ENCODE measurements around the gene FRAS1.
"Not testable (repeated sequence)": the region's sequence is repeated elsewhere in the genome, so short reads cannot be mapped to it uniquely, and the experiment has no call there.

FRAS1 gene

GRCh38 chr4:78267790-78268189, 210.7 kb downstream of the FRAS1 start:
- no peak for DNase-seq (ENCODE audit: low read depth, low spot score)

- no peak for DNase-seq (ENCODE audit: low read depth, low spot score)
These were observed 211.5 kb downstream of the FRAS1 start for GRCh38 chr4:78268597-78268996.

GRCh38 chr4:78275450-78275849, 218.3 kb downstream of the FRAS1 start:
- DNase-seq (ENCODE audit: low read depth, low spot score): not testable (repeated sequence)

- no peak for DNase-seq (ENCODE audit: low read depth, low spot score)
These were observed 229.2 kb downstream of the FRAS1 start for GRCh38 chr4:78286281-78286680.

- no peak for DNase-seq (ENCODE audit: low read depth, low spot score)
These were observed 231.2 kb downstream of the FRAS1 start for GRCh38 chr4:78288327-78288726.

GRCh38 chr4:78291277-78291676, 234.2 kb downstream of the FRAS1 start:
- no peak for DNase-seq (ENCODE audit: low read depth, low spot score)

- no peak for DNase-seq (ENCODE audit: low read depth, low spot score)
These were observed 235.2 kb downstream of the FRAS1 start for GRCh38 chr4:78292341-78292740.

- DNase-seq (ENCODE audit: low read depth, low spot score): no peak
These were observed 235.7 kb downstream of the FRAS1 start for GRCh38 chr4:78292856-78293255.

GRCh38 chr4:78293348-78293747, 236.2 kb downstream of the FRAS1 start:
- DNase-seq (ENCODE audit: low read depth, low spot score): no peak

GRCh38 chr4:78293821-78294301, 236.7 kb downstream of the FRAS1 start:
- DNase-seq (ENCODE audit: low read depth, low spot score): no peak

- DNase-seq (ENCODE audit: low read depth, low spot score): no peak
These were observed 239.1 kb downstream of the FRAS1 start for GRCh38 chr4:78296261-78296660.

GRCh38 chr4:78297116-78297800, 240.1 kb downstream of the FRAS1 start:
- no peak for DNase-seq (ENCODE audit: low read depth, low spot score)

GRCh38 chr4:78298618-78299017, 241.5 kb downstream of the FRAS1 start:
- no peak for DNase-seq (ENCODE audit: low read depth, low spot score)

GRCh38 chr4:78299565-78299972, 242.4 kb downstream of the FRAS1 start:
- DNase-seq (ENCODE audit: low read depth, low spot score): no peak

- not testable (repeated sequence) for DNase-seq (ENCODE audit: low read depth, low spot score)
These were observed 250.1 kb downstream of the FRAS1 start for GRCh38 chr4:78307263-78307662.

GRCh38 chr4:78308517-78308916, 251.4 kb downstream of the FRAS1 start:
- DNase-seq (ENCODE audit: low read depth, low spot score): no peak

GRCh38 chr4:78309352-78309751, 252.2 kb downstream of the FRAS1 start:
- no peak for DNase-seq (ENCODE audit: low read depth, low spot score)

- no peak for DNase-seq (ENCODE audit: low read depth, low spot score)
These were observed 253.1 kb downstream of the FRAS1 start for GRCh38 chr4:78310007-78310739.

GRCh38 chr4:78310740-78311115, 253.6 kb downstream of the FRAS1 start:
- DNase-seq (ENCODE audit: low read depth, low spot score): no peak

GRCh38 chr4:78311306-78311705, 254.2 kb downstream of the FRAS1 start:
- DNase-seq (ENCODE audit: low read depth, low spot score): no peak

GRCh38 chr4:78312989-78313753, 256.0 kb downstream of the FRAS1 start:
- no peak for DNase-seq (ENCODE audit: low read depth, low spot score)

- DNase-seq (ENCODE audit: low read depth, low spot score): no peak
These were observed 256.6 kb downstream of the FRAS1 start for GRCh38 chr4:78313754-78314120.

Measured in activated CD4-positive, CD25-positive, alpha-beta regulatory T cell treated with anti-CD3 and anti-CD28 coated beads, Interleukin-2, amount 50 U/mL, for 16 hours (primary cell).